ENCODE data around the gene KIFC1.

DNA sequence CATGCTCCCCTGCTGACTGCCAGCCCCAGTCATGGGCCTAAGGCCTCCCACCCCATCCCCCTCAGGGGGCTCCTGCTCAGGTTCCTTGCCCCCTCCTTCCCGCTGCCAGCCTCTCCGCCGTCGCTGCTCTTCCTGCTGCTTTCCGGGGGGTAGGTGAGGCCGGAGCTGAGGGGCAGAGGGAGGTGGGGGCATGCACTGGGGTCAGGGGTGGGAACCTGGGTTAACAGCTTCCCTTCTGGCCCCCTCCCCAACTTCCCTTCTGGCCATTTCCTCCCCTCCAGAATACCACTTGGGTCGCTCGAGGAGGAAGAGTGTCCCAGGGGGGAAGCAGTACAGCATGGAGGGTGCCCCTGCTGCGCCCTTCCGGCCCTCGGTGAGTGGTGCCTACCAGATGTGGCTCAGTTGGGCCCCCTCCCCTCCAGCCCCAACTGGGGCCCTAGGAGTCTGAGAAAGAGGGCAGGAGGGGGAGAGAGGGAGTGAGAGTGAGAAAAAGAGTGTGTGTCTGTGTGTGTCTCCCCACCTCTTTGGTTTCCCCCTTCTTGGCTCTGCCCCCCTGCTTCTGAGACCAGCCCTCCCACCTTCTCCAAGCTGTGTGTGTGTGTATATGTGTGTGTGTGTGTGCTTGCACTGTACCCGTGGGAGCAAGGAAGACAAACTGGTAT is 40.4 kb downstream of the KIFC1 start:
- TF ChIP-seq, protein P1, sequence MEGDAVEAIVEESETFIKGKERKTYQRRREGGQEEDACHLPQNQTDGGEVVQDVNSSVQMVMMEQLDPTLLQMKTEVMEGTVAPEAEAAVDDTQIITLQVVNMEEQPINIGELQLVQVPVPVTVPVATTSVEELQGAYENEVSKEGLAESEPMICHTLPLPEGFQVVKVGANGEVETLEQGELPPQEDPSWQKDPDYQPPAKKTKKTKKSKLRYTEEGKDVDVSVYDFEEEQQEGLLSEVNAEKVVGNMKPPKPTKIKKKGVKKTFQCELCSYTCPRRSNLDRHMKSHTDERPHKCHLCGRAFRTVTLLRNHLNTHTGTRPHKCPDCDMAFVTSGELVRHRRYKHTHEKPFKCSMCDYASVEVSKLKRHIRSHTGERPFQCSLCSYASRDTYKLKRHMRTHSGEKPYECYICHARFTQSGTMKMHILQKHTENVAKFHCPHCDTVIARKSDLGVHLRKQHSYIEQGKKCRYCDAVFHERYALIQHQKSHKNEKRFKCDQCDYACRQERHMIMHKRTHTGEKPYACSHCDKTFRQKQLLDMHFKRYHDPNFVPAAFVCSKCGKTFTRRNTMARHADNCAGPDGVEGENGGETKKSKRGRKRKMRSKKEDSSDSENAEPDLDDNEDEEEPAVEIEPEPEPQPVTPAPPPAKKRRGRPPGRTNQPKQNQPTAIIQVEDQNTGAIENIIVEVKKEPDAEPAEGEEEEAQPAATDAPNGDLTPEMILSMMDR (IDR thresholded peaks at IDR 0.05), result no peak
- no peak for TF ChIP-seq POLR2A (IDR thresholded peaks at IDR 0.05)
- no peak for TF ChIP-seq POLR2AphosphoS5 (IDR thresholded peaks at IDR 0.05; ENCODE audit: insufficient read depth in 1 of 2, low read depth in 1 of 2)
